Measurements from ENCODE around the gene PSMB8. TPM values are rescaled to one million over a fixed set of nuclear protein-coding genes. Genes with fewer than 3 reads are reported as not detected.

The PSMB8 gene
- total and polyA plus RNA-seq, 2 of the 8 experiments (the other 6 are each of a cell fraction or from before 2014, with no cell fraction given): 18.4 to 43.0 TPM

DNA sequence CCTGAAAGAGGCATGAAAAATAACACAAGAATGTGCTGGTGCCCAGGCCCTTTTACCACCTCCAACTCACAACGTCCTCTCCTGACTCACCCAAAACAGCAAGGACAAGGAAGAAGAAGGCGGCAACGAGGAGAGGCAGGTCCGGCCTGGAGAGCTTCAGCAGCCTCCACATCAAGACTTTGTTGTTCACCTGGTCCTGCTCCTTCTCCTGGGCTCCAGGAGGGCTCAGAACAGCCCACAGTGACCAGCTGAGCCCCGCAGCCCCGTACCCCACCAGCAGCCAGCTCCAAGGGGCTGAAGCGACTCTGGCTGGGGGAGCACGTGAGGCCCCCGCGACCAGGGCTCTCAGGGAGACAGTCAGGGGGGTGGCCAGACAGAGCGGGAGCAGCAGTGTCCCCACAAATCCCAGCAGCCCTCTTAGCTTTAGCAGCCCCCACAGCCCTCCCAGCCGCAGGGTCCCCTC, 6.2 kb downstream of the PSMB8 start:
- H3K9ac ChIP-seq (replicated peaks in 1 of 4; ENCODE audit: extremely low read depth in 1 of 4, low read depth in 3 of 4, low read length in 3 of 4): peak overlapping the region in 3 of 4 experiments; percentile 13 to 36 (median 16); a peak in 3 of 7 replicates
- DNase-seq (ENCODE audit: low read depth in 1 of 2, low spot score in 2 of 2): no peak
- H3K4me3 ChIP-seq (ENCODE audit: extremely low read depth in 1 of 4, insufficient read depth in 2 of 4, low read depth in 3 of 4, low read length in 4 of 4): peak overlapping the region; percentile 53 to 81 (median 68)
- no peak overlapping the region for H3K14ac ChIP-seq (ENCODE audit: insufficient read length)
- no peak overlapping the region for H2BK120ac ChIP-seq (replicated peaks; ENCODE audit: low read depth, low read length)
- H2BK20ac ChIP-seq (ENCODE audit: low read length): no peak overlapping the region
- H3K4me2 ChIP-seq (ENCODE audit: insufficient read depth in 1 of 2, low read depth in 2 of 2, low read length in 2 of 2): peak overlapping the region; percentile 59 to 80
- peaks cover 0 to 4% (median 0%) of the 10 kb centered on the region in 4 experiments; a peak in 1 of 7 replicates for H3K27me3 ChIP-seq (replicated peaks in 1 of 4; ENCODE audit: control insufficient read depth in 3 of 4, extremely low read depth in 1 of 4, insufficient read depth in 3 of 4, low read length in 3 of 4)
- H3K23me2 ChIP-seq (ENCODE audit: low read depth, low read length): peaks cover 3% of the 10 kb centered on the region
- H3K36me3 ChIP-seq (ENCODE audit: control insufficient read depth in 2 of 4, insufficient read depth in 4 of 4, low read length in 3 of 4): no peaks in the 10 kb centered on the region; a peak in 2 of 8 replicates
- no peak overlapping the region for H3K23ac ChIP-seq (ENCODE audit: insufficient read length)
- peak overlapping the region; percentile 83; the same call in 1 of the 2 replicates for H2BK15ac ChIP-seq (ENCODE audit: low read length)
- ChIA-PET CTCF (ENCODE audit: partially characterized antibody) (interaction anchor here (0.8 to 11.2 kb wide), 16 partner anchors 10 to 129 kb away, joined by 3 to 402 read pairs (median 12); partner anchors contain the start of genes BRD2, HLA-DMA, HLA-DMB and PSMB9), POLR2A (ENCODE audit: partially characterized antibody) (interaction anchor here (0.9 to 3.0 kb wide), 7 partner anchors 10 to 243 kb away, joined by 4 to 26 read pairs (median 6); partner anchors contain the start of genes PSMB9 and TAP1)
- 0 out of 2 replicates have a peak overlapping the region, but pooled peaks have one; percentile 44 for H2AFZ ChIP-seq (ENCODE audit: low read length)
- no peak overlapping the region for H3K4ac ChIP-seq (replicated peaks; ENCODE audit: insufficient read length, low read depth, low read length)
- H4K5ac ChIP-seq (ENCODE audit: insufficient read length, low read depth, low read length): no peak overlapping the region
- WGBS, 2 experiments (ENCODE audit: extremely low coverage in 1 of 2, insufficient coverage in 1 of 2, insufficient read length in 1 of 2, insufficient replicate concordance in 2 of 2, low coverage in 1 of 2, low lambda C conversion rate in 2 of 2, missing lambda C conversion rate in 1 of 2): 49% methylated on average over 12 of the region's 12 CpGs; no CpG with 5 or more reads in 1 of the 2 experiments
- H2BK12ac ChIP-seq (ENCODE audit: low read depth, low read length): 0 out of 2 replicates have a peak overlapping the region, but pooled peaks have one; percentile 9
- H3K79me2 ChIP-seq (ENCODE audit: control insufficient read depth in 1 of 2, insufficient read depth in 2 of 2, low read length in 2 of 2): no peaks in the 10 kb centered on the region
- H3K18ac ChIP-seq (ENCODE audit: extremely low read depth, low read length): peak overlapping the region; percentile 29; the same call in 1 of the 2 replicates
- H4K91ac ChIP-seq (replicated peaks; ENCODE audit: insufficient read length, low read length): peak overlapping the region; percentile 22
- no peak overlapping the region for H3K27ac ChIP-seq (ENCODE audit: low read depth, low read length)
- H4K20me1 ChIP-seq (replicated peaks in 1 of 2; ENCODE audit: control insufficient read depth in 1 of 2, insufficient read depth in 2 of 2, low read length in 2 of 2): peaks cover 0 to 1% of the 10 kb centered on the region in 2 experiments
- H3K56ac ChIP-seq (replicated peaks; ENCODE audit: insufficient read length, low read depth, low read length): no peak overlapping the region
- no peak overlapping the region for H2AK5ac ChIP-seq (ENCODE audit: low read depth, low read length)
- H3K79me1 ChIP-seq (ENCODE audit: low read depth, low read length): no peaks in the 10 kb centered on the region
- H4K8ac ChIP-seq (ENCODE audit: extremely low read depth, insufficient read depth, low read length): 0 out of 2 replicates have a peak overlapping the region, but pooled peaks have one; percentile 54
- peaks cover 0 to 7% (median 4%) of the 10 kb centered on the region in 4 experiments; a peak in 5 of 7 replicates for H3K4me1 ChIP-seq (replicated peaks in 1 of 4; ENCODE audit: control insufficient read depth in 3 of 4, insufficient read depth in 4 of 4, low read length in 3 of 4)
- FAIRE-seq: no peak
- no peak overlapping the region for H2BK5ac ChIP-seq (ENCODE audit: low read depth, low read length)
- H3K9me3 ChIP-seq (ENCODE audit: insufficient read depth in 2 of 2, low read depth in 1 of 2, low read length in 1 of 2): no peaks in the 10 kb centered on the region
- TF ChIP-seq POU5F1 (IDR thresholded peaks at IDR 0.05; ENCODE audit: low read depth, low read length) (no peak), SIX5 (IDR thresholded peaks at IDR 0.05; ENCODE audit: low read depth, low read length) (no peak), CREB1 (IDR thresholded peaks at IDR 0.05) (no peak), GTF2F1 (IDR thresholded peaks at IDR 0.05; ENCODE audit: borderline replicate concordance, low read depth, low read length) (no peak), KDM5A (IDR thresholded peaks at IDR 0.05; ENCODE audit: low read length) (no peak), RXRA (IDR thresholded peaks at IDR 0.05; ENCODE audit: insufficient read depth, low read depth, low read length) (no peak), FOSL1 (IDR thresholded peaks at IDR 0.05; ENCODE audit: insufficient read depth, low read depth, low read length) (no peak), EP300 (IDR thresholded peaks at IDR 0.05; ENCODE audit: borderline replicate concordance in 1 of 2, low read depth in 2 of 2, low read length in 2 of 2) (no peak), POLR2A (IDR thresholded peaks at IDR 0.05; ENCODE audit: control extremely low read depth in 1 of 2, low read depth in 2 of 2, low read length in 2 of 2) (no peak), TBP (IDR thresholded peaks at IDR 0.05; ENCODE audit: low read depth, low read length) (no peak)
